Measurements from ENCODE around the gene TEX11.

- TF ChIP-seq CTCF (IDR thresholded peaks at IDR 0.05) (no peak), POLR2A (IDR thresholded peaks at IDR 0.05) (no peak)
Measured at GRCh38 chrX:70762285-70762684, 146.2 kb downstream of the TEX11 start.

All from heart left ventricle (tissue), 13 donors.